ENCODE results near the gene KIAA1671.

The KIAA1671 gene

DNA sequence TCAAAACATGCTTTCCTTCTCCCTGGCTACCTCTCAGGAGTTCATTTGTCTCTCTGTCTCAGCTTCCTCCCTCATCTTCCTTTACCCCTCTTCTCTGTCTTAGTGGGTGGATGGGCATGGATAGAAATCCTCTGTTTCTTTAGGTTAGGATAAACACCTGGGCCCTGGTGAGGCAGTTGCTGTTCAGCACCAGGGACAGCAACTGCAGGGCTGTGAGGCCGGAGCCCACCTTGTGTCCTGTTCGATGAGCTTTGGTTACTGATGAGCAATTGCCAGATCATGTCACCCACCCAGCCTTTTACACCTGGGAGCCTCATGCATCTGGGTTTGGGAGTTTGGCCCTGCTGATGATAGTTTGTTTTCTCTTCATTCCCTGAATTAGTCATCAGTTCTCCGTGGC is 241.0 kb downstream of the KIAA1671 start:
- DNase-seq (ENCODE audit: low read depth), result no peak
- H3K4me3 ChIP-seq (ENCODE audit: low read depth, low read length), result no peak overlapping the region
- TF ChIP-seq CTCF (IDR thresholded peaks at IDR 0.05; ENCODE audit: control insufficient read depth, extremely low read depth, insufficient read depth), result no peak

- DNase-seq (ENCODE audit: low read depth), result no peak
- no peak for TF ChIP-seq CTCF (IDR thresholded peaks at IDR 0.05; ENCODE audit: control insufficient read depth, extremely low read depth, insufficient read depth)
- no peak overlapping the region for H3K4me3 ChIP-seq (ENCODE audit: low read depth, low read length)
These were observed 243.8 kb downstream of the KIAA1671 start for GRCh38 chr22:25196326-25196725.

DNA sequence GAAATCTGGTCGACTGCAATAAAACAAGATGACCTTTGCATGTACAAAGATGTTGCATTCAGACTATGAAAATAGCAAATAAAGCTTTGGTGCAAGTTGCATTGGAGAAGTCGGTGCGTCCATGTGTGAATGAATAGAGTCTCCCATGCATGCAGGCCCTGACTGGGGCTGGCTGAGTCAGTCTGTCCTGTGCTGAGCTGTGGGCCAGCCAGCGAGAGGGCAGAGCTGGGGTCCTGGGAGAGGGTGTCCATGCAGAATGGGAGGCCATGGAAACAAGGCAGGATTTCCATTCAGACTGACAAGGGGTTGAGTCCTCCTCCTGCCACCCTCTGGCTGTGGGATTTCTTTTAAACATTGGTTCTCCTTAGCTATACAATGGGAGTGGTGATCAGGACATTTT is 244.8 kb downstream of the KIAA1671 start:
- H3K4me3 ChIP-seq (ENCODE audit: low read depth, low read length), result no peak overlapping the region
- no peak for TF ChIP-seq CTCF (IDR thresholded peaks at IDR 0.05; ENCODE audit: control insufficient read depth, extremely low read depth, insufficient read depth)
- no peak for DNase-seq (ENCODE audit: low read depth)

DNA sequence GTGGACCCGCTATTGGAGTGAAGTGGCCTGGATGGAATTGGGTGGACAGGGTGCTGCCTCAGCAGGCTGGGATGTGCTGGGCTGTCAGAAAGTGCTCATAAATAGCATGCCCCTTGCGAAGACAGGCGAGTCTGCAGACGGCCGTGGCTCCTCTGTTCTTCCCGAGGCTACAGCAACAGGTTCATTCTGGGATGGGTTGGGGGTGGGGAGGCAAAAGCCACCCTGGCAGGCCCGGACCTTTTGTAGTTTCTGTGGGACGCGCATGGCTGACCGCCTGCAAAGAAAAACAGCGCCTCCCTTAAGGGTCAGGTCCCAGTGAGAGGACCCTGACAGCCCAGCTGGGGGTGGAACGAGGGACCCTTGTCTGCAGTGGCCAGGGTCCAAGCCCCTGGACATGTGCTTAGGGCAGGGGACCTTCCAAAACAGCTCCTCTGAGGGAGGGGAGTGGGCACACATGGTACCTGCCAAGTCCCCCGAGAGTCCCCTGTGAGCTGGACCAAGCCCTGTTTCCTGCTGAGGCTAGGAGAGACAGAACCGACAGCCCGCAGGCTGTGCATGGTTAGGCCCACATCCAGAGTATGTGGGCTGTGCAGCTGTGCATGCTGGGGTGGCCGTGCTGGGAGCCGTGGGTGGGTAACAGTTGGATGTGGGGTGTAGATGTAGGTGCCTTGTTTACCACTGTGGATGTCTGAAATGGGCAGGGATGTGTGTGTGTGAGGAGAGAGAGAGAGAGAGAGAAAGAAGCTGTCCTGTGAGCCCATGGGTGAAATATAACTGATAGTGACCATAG is 247.4 kb downstream of the KIAA1671 start, which contains the start of gene CRYBB3:
Gene CRYBB3, plus strand, starts transcription at position 128 of the 790 bp plus-strand sequence. CDS start 1,539 bp downstream, outside the sequence.
- H3K4me3 ChIP-seq (ENCODE audit: low read depth, low read length), result no peak within 1 kb of the TSS
- DNase-seq (ENCODE audit: low read depth), result no peak
- no peak for TF ChIP-seq CTCF (IDR thresholded peaks at IDR 0.05; ENCODE audit: control insufficient read depth, extremely low read depth, insufficient read depth)

- DNase-seq (ENCODE audit: low read depth), result no peak
- no peak overlapping the region for H3K4me3 ChIP-seq (ENCODE audit: low read depth, low read length)
- TF ChIP-seq CTCF (IDR thresholded peaks at IDR 0.05; ENCODE audit: control insufficient read depth, extremely low read depth, insufficient read depth), result no peak
These were observed 248.5 kb downstream of the KIAA1671 start for GRCh38 chr22:25200967-25201366.

DNA sequence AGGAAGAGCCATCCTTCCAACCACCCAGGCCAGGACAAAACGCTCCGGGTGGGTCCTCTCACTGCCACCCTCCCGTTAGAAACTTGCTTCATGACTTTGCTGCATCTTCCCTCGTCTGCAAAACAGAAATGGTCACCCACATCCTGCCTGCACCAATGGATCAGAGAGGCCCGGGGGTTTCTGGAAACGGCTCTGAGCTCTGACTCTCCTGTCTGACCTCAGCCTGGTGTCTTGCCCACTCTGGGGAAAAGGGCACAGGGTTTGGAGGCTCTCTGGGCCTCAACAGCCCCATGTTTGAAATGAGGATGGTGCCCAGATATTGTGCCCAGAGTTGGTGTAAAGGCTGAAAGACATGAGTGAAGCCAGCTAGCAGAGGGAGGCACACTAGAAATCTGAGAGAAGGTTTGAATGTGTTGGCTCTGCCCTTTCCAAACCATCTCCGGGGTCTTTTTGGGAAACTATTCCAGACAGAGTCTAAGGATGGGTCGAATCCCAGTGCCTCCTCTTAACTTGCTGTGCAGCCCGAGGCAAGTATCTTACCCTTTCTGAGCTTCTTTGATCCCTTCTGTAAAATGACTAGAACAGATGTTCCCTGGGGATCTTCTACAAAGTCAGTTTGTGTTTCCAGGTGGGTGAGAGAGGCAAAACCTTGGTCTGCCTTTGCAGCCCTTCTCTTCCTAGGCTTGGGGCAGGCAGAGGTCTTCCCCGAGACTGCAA is 249.2 kb downstream of the KIAA1671 start:
- no peak for DNase-seq (ENCODE audit: low read depth)
- H3K4me3 ChIP-seq (ENCODE audit: low read depth, low read length), result no peak overlapping the region
- TF ChIP-seq CTCF (IDR thresholded peaks at IDR 0.05; ENCODE audit: control insufficient read depth, extremely low read depth, insufficient read depth), result no peak
